ENCODE results near the gene NRGN. TPM values are rescaled to one million over a fixed set of nuclear protein-coding genes. Genes with fewer than 3 reads are reported as not detected.

NRGN gene
- total RNA-seq, 2 donors from 2014 or later, result 4.7 to 8.9 TPM

DNA sequence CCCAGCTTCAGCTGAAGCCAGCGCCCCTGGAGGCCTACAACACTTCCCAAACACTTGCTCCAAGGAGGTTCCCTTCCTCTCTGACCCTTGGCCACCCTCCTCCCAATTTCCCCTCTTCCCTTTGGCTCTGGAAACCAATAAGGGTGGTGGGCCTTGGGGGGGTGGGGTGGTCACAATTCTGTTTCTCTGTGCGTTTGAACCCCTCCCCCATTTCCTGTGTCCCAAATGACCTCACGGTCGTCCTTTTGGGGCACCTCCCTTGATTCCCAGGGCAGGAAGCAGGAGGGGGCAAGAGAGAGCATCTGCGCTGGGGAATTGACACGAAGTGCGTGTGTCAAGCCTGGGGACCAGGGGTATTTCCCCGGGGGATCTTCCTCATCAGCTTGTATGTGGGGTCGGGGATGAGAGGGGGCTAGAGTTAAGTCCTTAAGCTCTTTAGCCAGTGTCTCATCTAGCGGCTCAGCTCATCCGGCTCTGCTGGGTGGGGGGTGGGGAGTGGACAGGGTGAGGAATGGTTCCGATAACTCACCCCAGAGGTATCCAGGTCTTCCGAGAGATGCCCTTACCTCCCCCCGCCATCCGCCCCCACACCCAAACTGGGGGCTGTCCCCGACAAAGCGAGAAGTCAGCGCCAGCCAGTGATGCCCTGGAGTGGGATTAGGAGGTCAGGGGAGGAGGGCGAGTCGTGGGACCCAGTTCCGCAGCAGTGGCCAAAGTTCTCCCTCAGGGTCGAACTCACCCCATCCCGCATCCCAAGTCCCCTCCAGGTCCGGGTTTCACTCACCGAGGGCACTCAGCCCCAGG is 21.8 kb downstream of the NRGN start:
- Mint-ChIP-seq H3K27ac (no peak overlapping the region), H3K4me3 (peak overlapping the region; percentile 62), H3K9me3 (no peaks in the 10 kb centered on the region), H3K36me3 (ENCODE audit: low read depth) (peaks cover 8% of the 10 kb centered on the region), H3K27me3 (ENCODE audit: insufficient read depth) (peaks cover 60% of the 10 kb centered on the region), H3K4me1 (peaks cover 15% of the 10 kb centered on the region)
- WGBS, 2 experiments (ENCODE audit: insufficient coverage in 1 of 2, insufficient read length in 1 of 2), result 10 to 14% methylated on average over 10 to 24 of the region's 25 CpGs
- Histone ChIP-seq H3K36me3 (ENCODE audit: control insufficient read depth, insufficient read depth, low read length) (peaks cover 17% of the 10 kb centered on the region), H3K4me3 (ENCODE audit: low read length) (peak overlapping the region; percentile 81), H3K9ac (ENCODE audit: extremely low read depth, low read length, poor library complexity, severe bottlenecking) (no peak overlapping the region), H3K4me1 (ENCODE audit: control insufficient read depth, insufficient read depth, low read length) (no peaks in the 10 kb centered on the region), H3K27me3 (ENCODE audit: control insufficient read depth, insufficient read depth, low read length, poor library complexity, severe bottlenecking) (peaks cover 64% of the 10 kb centered on the region), H3K9me3 (ENCODE audit: control insufficient read depth, low read length) (no peaks in the 10 kb centered on the region), H3K27ac (ENCODE audit: low read depth, low read length) (no peak overlapping the region)
- peak; percentile 60 for DNase-seq
- TF ChIP-seq, protein P1, sequence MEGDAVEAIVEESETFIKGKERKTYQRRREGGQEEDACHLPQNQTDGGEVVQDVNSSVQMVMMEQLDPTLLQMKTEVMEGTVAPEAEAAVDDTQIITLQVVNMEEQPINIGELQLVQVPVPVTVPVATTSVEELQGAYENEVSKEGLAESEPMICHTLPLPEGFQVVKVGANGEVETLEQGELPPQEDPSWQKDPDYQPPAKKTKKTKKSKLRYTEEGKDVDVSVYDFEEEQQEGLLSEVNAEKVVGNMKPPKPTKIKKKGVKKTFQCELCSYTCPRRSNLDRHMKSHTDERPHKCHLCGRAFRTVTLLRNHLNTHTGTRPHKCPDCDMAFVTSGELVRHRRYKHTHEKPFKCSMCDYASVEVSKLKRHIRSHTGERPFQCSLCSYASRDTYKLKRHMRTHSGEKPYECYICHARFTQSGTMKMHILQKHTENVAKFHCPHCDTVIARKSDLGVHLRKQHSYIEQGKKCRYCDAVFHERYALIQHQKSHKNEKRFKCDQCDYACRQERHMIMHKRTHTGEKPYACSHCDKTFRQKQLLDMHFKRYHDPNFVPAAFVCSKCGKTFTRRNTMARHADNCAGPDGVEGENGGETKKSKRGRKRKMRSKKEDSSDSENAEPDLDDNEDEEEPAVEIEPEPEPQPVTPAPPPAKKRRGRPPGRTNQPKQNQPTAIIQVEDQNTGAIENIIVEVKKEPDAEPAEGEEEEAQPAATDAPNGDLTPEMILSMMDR (conservative IDR thresholded peaks at IDR 0.05), result peak; percentile 45

DNA sequence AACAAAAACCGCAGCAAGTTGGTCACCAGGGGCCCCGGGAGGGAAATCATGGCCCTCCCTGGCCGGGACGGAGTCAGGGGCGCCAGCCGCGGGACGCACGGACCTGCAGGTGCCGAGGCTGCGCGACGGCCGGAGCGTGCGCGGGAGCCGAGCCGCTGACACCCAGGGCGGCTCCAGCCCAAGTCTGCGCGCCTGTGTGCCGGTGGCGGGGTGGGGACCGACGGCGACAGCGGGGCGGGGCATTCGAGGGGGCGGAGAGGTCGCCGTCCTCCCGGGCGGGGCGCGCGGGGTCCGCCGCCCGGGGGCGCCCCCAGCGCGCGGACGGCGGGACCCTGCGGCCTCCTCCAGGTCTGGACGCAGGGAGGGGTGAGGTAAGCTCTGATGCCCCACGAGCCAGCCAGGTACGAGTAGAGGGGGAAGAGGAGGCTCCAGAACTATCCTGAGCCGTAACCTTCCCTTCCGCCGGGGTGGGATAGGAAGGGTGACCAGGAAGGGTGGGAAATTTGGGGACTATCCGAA is 22.4 kb downstream of the NRGN start, which contains the start of gene ESAM:
Gene ESAM, minus strand, starts transcription at position 186 of the 519 bp plus-strand sequence. Its CDS starts 136 bp downstream, at position 50.
- H3K9ac ChIP-seq (ENCODE audit: extremely low read depth, low read length, poor library complexity, severe bottlenecking), result no peak within 1 kb of the TSS
- WGBS, 2 experiments (ENCODE audit: insufficient coverage in 1 of 2, insufficient read length in 1 of 2), result 0 to 1% methylated on average over 2 to 55 of the region's 55 CpGs
- Mint-ChIP-seq H3K36me3 (ENCODE audit: low read depth) (peaks cover 11% of the 10 kb centered on the region), H3K9me3 (no peaks in the 10 kb centered on the region), H3K4me3 (peak within 1 kb of the TSS; percentile 62), H3K4me1 (peaks cover 15% of the 10 kb centered on the region), H3K27me3 (ENCODE audit: insufficient read depth) (peaks cover 53% of the 10 kb centered on the region), H3K27ac (no peak within 1 kb of the TSS)
- H3K27ac ChIP-seq (ENCODE audit: low read depth, low read length), result no peak within 1 kb of the TSS
- H3K27me3 ChIP-seq (ENCODE audit: control insufficient read depth, insufficient read depth, low read length, poor library complexity, severe bottlenecking), result peaks cover 58% of the 10 kb centered on the region
- no peaks in the 10 kb centered on the region for H3K9me3 ChIP-seq (ENCODE audit: control insufficient read depth, low read length)
- DNase-seq, result peak; percentile 81
- TF ChIP-seq, protein P1 (conservative IDR thresholded peaks at IDR 0.05), result no peak
- H3K36me3 ChIP-seq (ENCODE audit: control insufficient read depth, insufficient read depth, low read length), result peaks cover 24% of the 10 kb centered on the region
- no peaks in the 10 kb centered on the region for H3K4me1 ChIP-seq (ENCODE audit: control insufficient read depth, insufficient read depth, low read length)
- peak within 1 kb of the TSS; percentile 81 for H3K4me3 ChIP-seq (ENCODE audit: low read length)

DNA sequence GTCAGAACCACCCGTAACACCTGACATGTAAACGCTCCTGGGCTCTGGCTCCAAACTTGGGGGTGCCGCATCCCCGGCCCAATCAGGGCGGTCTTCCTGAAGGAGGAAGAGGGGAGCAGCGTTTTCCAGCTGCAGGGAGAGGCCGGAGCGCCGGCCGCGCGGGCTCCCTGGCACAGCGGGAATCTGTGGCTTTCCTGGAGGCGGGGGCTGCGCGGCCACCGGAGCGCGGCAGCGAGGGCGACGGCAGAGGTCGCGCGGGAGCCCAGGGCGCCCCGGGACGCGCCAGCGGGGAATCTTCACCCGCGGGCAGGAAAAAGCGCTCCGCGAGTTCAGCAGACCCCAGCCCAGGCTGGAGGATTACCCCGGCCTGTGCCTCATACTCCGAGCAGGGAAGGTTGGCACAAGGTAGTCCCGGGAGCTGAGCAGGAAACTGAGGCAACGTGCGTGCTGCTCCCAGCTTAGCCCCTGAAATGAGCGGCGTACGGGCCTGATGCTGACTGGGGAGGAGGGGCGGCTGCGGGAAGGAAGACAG is 22.9 kb downstream of the NRGN start:
- Histone ChIP-seq H3K36me3 (ENCODE audit: control insufficient read depth, insufficient read depth, low read length) (peaks cover 29% of the 10 kb centered on the region), H3K27ac (ENCODE audit: low read depth, low read length) (no peak overlapping the region), H3K4me1 (ENCODE audit: control insufficient read depth, insufficient read depth, low read length) (no peaks in the 10 kb centered on the region), H3K27me3 (ENCODE audit: control insufficient read depth, insufficient read depth, low read length, poor library complexity, severe bottlenecking) (peaks cover 52% of the 10 kb centered on the region), H3K9me3 (ENCODE audit: control insufficient read depth, low read length) (no peaks in the 10 kb centered on the region), H3K4me3 (ENCODE audit: low read length) (peak overlapping the region; percentile 81), H3K9ac (ENCODE audit: extremely low read depth, low read length, poor library complexity, severe bottlenecking) (no peak overlapping the region)
- no peak for DNase-seq
- peak overlapping the region; percentile 62 for H3K4me3 Mint-ChIP-seq
- peaks cover 48% of the 10 kb centered on the region for H3K27me3 Mint-ChIP-seq (ENCODE audit: insufficient read depth)
- TF ChIP-seq, protein P1 (conservative IDR thresholded peaks at IDR 0.05), result no peak
- no peaks in the 10 kb centered on the region for H3K9me3 Mint-ChIP-seq
- H3K4me1 Mint-ChIP-seq, result peaks cover 15% of the 10 kb centered on the region
- peaks cover 11% of the 10 kb centered on the region for H3K36me3 Mint-ChIP-seq (ENCODE audit: low read depth)
- 1 to 4% methylated on average over 4 to 45 of the region's 45 CpGs for WGBS, 2 experiments (ENCODE audit: insufficient coverage in 1 of 2, insufficient read length in 1 of 2)
- H3K27ac Mint-ChIP-seq, result no peak overlapping the region

All from endodermal cell (in vitro differentiated cells).